ENCODE measurements around the gene ABCA2. TPM values are rescaled to one million over a fixed set of nuclear protein-coding genes. Genes with fewer than 3 reads are reported as not detected.
A peak's percentile ranks its signal among the peaks of the same experiment; 100 is the strongest.

ABCA2 gene
- total RNA-seq (2021) (19.2 to 28.3 TPM (median 25.9 TPM) in 3 replicates), Bru-seq, nascent RNA (percentile 29 among the genes with signal in this experiment)
- long read RNA-seq, experiment 1, full-length matches to known transcripts: 6 of 20 reads
- long read RNA-seq, experiment 1, partial matches to known transcripts: 11 of 20 reads
- long read RNA-seq, experiment 1, other reads (novel, unspliced or antisense): 3 of 20 reads
- long read RNA-seq, experiment 2, full-length matches to known transcripts: 2 of 19 reads
- long read RNA-seq, experiment 2, partial matches to known transcripts: 8 of 19 reads
- long read RNA-seq, experiment 2, other reads (novel, unspliced or antisense): 9 of 19 reads
- long read RNA-seq, experiment 3, partial matches to known transcripts: 0 of 1 reads
- long read RNA-seq, experiment 3, other reads (novel, unspliced or antisense): 0 of 1 reads

- Mint-ChIP-seq H3K4me1 (0 out of 2 replicates have a peak, but pooled peaks cover 2% of the 10 kb centered on the region), H3K9me3 (no peaks in the 10 kb centered on the region), H3K27me3 (ENCODE audit: low read depth) (peaks cover 17% of the 10 kb centered on the region), H3K4me3 (peak within 1 kb of the TSS; percentile 69), H3K36me3 (no peaks in the 10 kb centered on the region), H3K27ac (no peak within 1 kb of the TSS)
- CTCF ChIA-PET: interaction anchor here (0.6 to 3.8 kb wide), 28 partner anchors 8 to 249 kb away, joined by 3 to 58 read pairs (median 12); partner anchors contain the start of genes CCDC183, CLIC3, ENTPD2 and FBXW5
- no peak; the same call in none of the 2 replicates for ATAC-seq
- peak; percentile 41 for DNase-seq (ENCODE audit: low spot score)
- TF ChIP-seq E2F5 (CRISPR knock-in tag; IDR thresholded peaks at IDR 0.05): 0 out of 2 replicates have a peak, but pooled peaks have one; percentile 43
- TF ChIP-seq NFATC4 (CRISPR knock-in tag; IDR thresholded peaks at IDR 0.05): no peak
- POLR2A ChIA-PET: no interaction called here
Observed at GRCh38 chr9:137027369-137028262, at the start of gene ABCA2. Gene ABCA2 (minus strand): TSS chr9:137028237. CDS start chr9:137028140, 97 bp downstream.

- ATAC-seq (peak; percentile 29), DNase-seq (ENCODE audit: low spot score) (peak; percentile 64)
- peaks cover 16% of the 10 kb centered on the region for H3K4me1 Mint-ChIP-seq
- POLR2A ChIA-PET: interaction anchor here (1.0 to 1.1 kb wide), 2 partner anchors 9 kb away, joined by 4 to 6 read pairs; partner anchors contain the start of gene MAN1B1
- H3K4me3 Mint-ChIP-seq: peak within 1 kb of the TSS; percentile 69
- CTCF ChIA-PET: interaction anchor here (0.6 to 4.3 kb wide), 13 partner anchors 8 to 235 kb away, joined by 3 to 69 read pairs (median 8); partner anchors contain the start of genes AJM1, MAN1B1, NPDC1 and RNF224
- H3K27me3 Mint-ChIP-seq (ENCODE audit: low read depth): peaks cover 36% of the 10 kb centered on the region
- H3K36me3 Mint-ChIP-seq: no peaks in the 10 kb centered on the region
- H3K27ac Mint-ChIP-seq: no peak within 1 kb of the TSS
- H3K9me3 Mint-ChIP-seq: no peaks in the 10 kb centered on the region
- TF ChIP-seq MYBL2 (CRISPR knock-in tag; IDR thresholded peaks at IDR 0.05): no peak
- no peak for TF ChIP-seq ZMAT4 (CRISPR knock-in tag; IDR thresholded peaks at IDR 0.05)
- TF ChIP-seq GRHL2 (CRISPR knock-in tag; IDR thresholded peaks at IDR 0.05; ENCODE audit: insufficient replicate concordance, severe bottlenecking): no peak
- TF ChIP-seq RELA (CRISPR knock-in tag; IDR thresholded peaks at IDR 0.05; ENCODE audit: borderline replicate concordance): no peak
- peak; percentile 65 for TF ChIP-seq USF2 (CRISPR knock-in tag; IDR thresholded peaks at IDR 0.05)
- TF ChIP-seq OVOL2 (CRISPR knock-in tag; IDR thresholded peaks at IDR 0.05; ENCODE audit: borderline replicate concordance): no peak
- TF ChIP-seq NFATC4 (CRISPR knock-in tag; IDR thresholded peaks at IDR 0.05): no peak
- no peak for TF ChIP-seq CREM (CRISPR knock-in tag; IDR thresholded peaks at IDR 0.05)
- TF ChIP-seq ZNF416 (CRISPR knock-in tag; IDR thresholded peaks at IDR 0.05): no peak
- no peak for TF ChIP-seq ZBTB21 (CRISPR knock-in tag; IDR thresholded peaks at IDR 0.05; ENCODE audit: borderline replicate concordance)
- no peak for TF ChIP-seq MLX (CRISPR knock-in tag; IDR thresholded peaks at IDR 0.05)
- TF ChIP-seq MAX (CRISPR knock-in tag; IDR thresholded peaks at IDR 0.05): 0 out of 2 replicates have a peak, but pooled peaks have one; percentile 19
- TF ChIP-seq ZNF219 (CRISPR knock-in tag; IDR thresholded peaks at IDR 0.05; ENCODE audit: borderline replicate concordance): no peak
- TF ChIP-seq ZNF121 (CRISPR knock-in tag; IDR thresholded peaks at IDR 0.05): no peak
- no peak for TF ChIP-seq TCF7 (CRISPR knock-in tag; IDR thresholded peaks at IDR 0.05; ENCODE audit: low read depth)
- no peak for TF ChIP-seq SMAD4 (CRISPR knock-in tag; IDR thresholded peaks at IDR 0.05)
- TF ChIP-seq SP1 (CRISPR knock-in tag; conservative IDR thresholded peaks at IDR 0.05): 0 out of 2 replicates have a peak, but pooled peaks have one; percentile 9
- TF ChIP-seq PRDM15 (CRISPR knock-in tag; IDR thresholded peaks at IDR 0.05): peak; percentile 50; the same call in 1 of the 2 replicates
- TF ChIP-seq NFYB (CRISPR knock-in tag; conservative IDR thresholded peaks at IDR 0.05; ENCODE audit: low read depth): no peak
Observed at GRCh38 chr9:137077010-137077747, 49.1 kb upstream of the ABCA2 start, which contains the start of gene UAP1L1. Gene UAP1L1 (plus strand): TSS chr9:137077517. CDS start chr9:137077533, 16 bp downstream.
